ENCODE data around the gene FAM177A1. TPM values are rescaled to one million over a fixed set of nuclear protein-coding genes. Genes with fewer than 3 reads are reported as not detected.

FAM177A1 gene
- total and polyA plus RNA-seq, 9 of the 15 experiments (the other 6 are each of a cell fraction or from before 2014, with no cell fraction given): 7.7 to 36.2 (median 29.9) TPM

GRCh38 chr14:35121887-35122695 is 76.0 kb downstream of the FAM177A1 start, which contains the start of the genes PPP2R3C and PRORP (continued):
- TF ChIP-seq, protein P1, sequence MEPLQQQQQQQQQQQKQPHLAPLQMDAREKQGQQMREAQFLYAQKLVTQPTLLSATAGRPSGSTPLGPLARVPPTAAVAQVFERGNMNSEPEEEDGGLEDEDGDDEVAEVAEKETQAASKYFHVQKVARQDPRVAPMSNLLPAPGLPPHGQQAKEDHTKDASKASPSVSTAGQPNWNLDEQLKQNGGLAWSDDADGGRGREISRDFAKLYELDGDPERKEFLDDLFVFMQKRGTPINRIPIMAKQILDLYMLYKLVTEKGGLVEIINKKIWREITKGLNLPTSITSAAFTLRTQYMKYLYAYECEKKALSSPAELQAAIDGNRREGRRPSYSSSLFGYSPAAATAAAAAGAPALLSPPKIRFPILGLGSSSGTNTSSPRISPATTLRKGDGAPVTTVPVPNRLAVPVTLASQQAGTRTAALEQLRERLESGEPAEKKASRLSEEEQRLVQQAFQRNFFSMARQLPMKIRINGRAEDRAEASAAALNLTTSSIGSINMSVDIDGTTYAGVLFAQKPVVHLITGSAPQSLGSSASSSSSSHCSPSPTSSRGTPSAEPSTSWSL (CRISPR knock-in tag; IDR thresholded peaks at IDR 0.05; ENCODE audit: borderline replicate concordance): no peak
- no peak for TF ChIP-seq MYNN (IDR thresholded peaks at IDR 0.05)
- no peak for TF ChIP-seq MYNN (CRISPR knock-in tag; IDR thresholded peaks at IDR 0.05)
- peak; percentile 36 for TF ChIP-seq TAF9B (IDR thresholded peaks at IDR 0.05; ENCODE audit: partially characterized antibody)
- no peak for TF ChIP-seq RFX5 (IDR thresholded peaks at IDR 0.05; ENCODE audit: low read depth, low read length)
- no peak for TF ChIP-seq SAFB2 (IDR thresholded peaks at IDR 0.05; ENCODE audit: borderline replicate concordance, low read depth, low read length, severe bottlenecking)
- TF ChIP-seq MIER1 (IDR thresholded peaks at IDR 0.05; ENCODE audit: low read depth): no peak
- peak; percentile 52; the same call in 1 of the 2 replicates for TF ChIP-seq KLF1 (tag; IDR thresholded peaks at IDR 0.05)
- no peak; the same call in 1 of the 2 replicates for TF ChIP-seq ZNF766 (CRISPR knock-in tag; conservative IDR thresholded peaks at IDR 0.05)
- no peak for TF ChIP-seq XRCC3 (IDR thresholded peaks at IDR 0.05)
- TF ChIP-seq TSHZ1 (CRISPR knock-in tag; IDR thresholded peaks at IDR 0.05): no peak
- peak; percentile 83 for TF ChIP-seq ZNF24 (IDR thresholded peaks at IDR 0.05)
- TF ChIP-seq ZNF561 (CRISPR knock-in tag; conservative IDR thresholded peaks at IDR 0.05): no peak
- no peak for TF ChIP-seq MCM5 (IDR thresholded peaks at IDR 0.05; ENCODE audit: low read depth)
- peak; percentile 94 for TF ChIP-seq HCFC1 (IDR thresholded peaks at IDR 0.05; ENCODE audit: low read depth, low read length)
- TF ChIP-seq NFXL1 (CRISPR knock-in tag; IDR thresholded peaks at IDR 0.05): no peak
- TF ChIP-seq ZNF764 (CRISPR knock-in tag; IDR thresholded peaks at IDR 0.05; ENCODE audit: low read depth): no peak
- peak; percentile 93 for TF ChIP-seq MYC (IDR thresholded peaks at IDR 0.05; ENCODE audit: low read depth, low read length)
- peak; percentile 94; the same call in 1 of the 2 replicates for TF ChIP-seq MYC (CRISPR knock-in tag; IDR thresholded peaks at IDR 0.05; ENCODE audit: borderline replicate concordance, low read depth)
- no peak for TF ChIP-seq XRCC4 (IDR thresholded peaks at IDR 0.05; ENCODE audit: extremely low read depth, insufficient read depth, insufficient read length)
- no peak for TF ChIP-seq ZNF668 (CRISPR knock-in tag; IDR thresholded peaks at IDR 0.05)
- TF ChIP-seq ZBTB1 (CRISPR knock-in tag; IDR thresholded peaks at IDR 0.05; ENCODE audit: borderline replicate concordance, low read depth): no peak
- TF ChIP-seq TBP (optimal IDR thresholded peaks at IDR 0.05; ENCODE audit: low read depth, low read length): peak; percentile 62
- no peak for TF ChIP-seq PREB (CRISPR knock-in tag; IDR thresholded peaks at IDR 0.05)

Measured in K562 (cell line).